ENCODE results near the gene MYH9.
"Not testable (repeated sequence)": the region's sequence is repeated elsewhere in the genome, so short reads cannot be mapped to it uniquely, and the experiment has no call there.

MYH9 gene

GRCh38 chr22:36261675-36262074 is 126.1 kb downstream of the MYH9 start:
- not testable (repeated sequence) for DNase-seq

GRCh38 chr22:36259615-36260300 is 128.0 kb downstream of the MYH9 start:
- DNase-seq = no peak

DNA sequence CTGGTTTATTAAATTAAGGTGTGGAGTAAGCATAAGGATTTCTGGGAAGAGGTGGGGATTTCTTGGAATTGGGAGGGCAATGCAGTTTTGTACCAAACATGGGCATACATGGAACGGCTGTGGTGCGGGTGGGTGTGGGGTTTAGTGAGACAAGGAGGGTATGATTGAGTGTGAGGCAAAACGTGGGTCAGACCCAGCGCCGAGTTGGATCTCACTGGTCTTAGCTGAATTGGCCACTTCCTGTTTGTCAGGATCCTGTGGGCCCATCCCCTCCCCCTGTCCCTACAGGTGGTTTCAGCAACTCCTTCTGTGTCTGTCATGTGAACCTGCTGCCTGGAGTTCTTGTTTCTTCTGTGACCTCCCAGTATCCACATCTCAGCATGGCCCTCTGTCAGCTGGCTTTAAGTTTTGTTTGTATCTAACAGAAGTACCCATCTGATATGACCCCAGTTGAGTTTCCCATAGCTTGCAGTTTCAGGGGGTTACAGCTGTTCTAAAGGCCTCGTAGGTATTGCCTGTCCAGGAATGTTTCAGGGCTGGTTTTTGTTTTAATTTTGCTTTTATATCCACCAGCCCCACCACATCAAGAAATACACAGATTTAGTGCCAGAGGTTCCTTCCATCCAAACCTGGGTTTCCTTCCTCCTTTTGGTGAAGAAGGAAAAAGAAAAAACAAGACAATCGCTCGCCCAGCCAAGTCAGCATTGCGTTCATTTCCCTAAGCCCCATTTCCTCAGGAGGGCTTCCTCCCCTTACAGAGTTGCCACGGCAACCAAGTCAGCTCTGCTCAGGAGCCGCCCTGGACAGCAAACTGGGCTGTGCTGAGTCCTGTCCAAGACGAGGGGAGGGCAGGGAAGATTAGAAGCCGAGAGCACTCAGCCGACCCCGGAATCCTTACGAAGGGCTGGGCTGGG is 128.8 kb downstream of the MYH9 start:
- peak; percentile 33 for DNase-seq

- DNase-seq = no peak
These were observed 129.7 kb downstream of the MYH9 start for GRCh38 chr22:36257948-36258670.

DNA sequence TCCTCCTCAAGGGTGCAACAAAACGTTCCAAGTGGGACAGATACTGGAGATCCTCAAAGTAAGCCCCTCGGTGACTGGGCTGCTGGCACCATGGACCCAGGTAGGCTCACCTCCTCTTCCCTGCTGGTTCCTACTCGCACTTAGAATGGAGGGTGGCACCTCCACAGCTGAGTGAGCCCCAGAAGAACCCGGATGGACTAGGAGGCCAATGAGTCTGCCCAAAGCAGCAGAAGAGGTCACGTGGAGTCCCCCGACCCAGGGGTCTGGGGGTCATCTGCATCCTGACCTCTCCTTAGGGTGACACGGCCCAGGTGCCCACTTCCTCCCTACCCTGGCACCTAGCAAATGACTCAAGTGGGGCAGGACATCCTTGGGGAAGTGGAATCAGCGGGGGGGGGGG is 130.5 kb downstream of the MYH9 start:
- DNase-seq = no peak

- no peak for DNase-seq
These were observed 131.3 kb downstream of the MYH9 start for GRCh38 chr22:36256478-36256877.

- DNase-seq = not testable (repeated sequence)
These were observed 132.2 kb downstream of the MYH9 start for GRCh38 chr22:36255572-36255971.

DNA sequence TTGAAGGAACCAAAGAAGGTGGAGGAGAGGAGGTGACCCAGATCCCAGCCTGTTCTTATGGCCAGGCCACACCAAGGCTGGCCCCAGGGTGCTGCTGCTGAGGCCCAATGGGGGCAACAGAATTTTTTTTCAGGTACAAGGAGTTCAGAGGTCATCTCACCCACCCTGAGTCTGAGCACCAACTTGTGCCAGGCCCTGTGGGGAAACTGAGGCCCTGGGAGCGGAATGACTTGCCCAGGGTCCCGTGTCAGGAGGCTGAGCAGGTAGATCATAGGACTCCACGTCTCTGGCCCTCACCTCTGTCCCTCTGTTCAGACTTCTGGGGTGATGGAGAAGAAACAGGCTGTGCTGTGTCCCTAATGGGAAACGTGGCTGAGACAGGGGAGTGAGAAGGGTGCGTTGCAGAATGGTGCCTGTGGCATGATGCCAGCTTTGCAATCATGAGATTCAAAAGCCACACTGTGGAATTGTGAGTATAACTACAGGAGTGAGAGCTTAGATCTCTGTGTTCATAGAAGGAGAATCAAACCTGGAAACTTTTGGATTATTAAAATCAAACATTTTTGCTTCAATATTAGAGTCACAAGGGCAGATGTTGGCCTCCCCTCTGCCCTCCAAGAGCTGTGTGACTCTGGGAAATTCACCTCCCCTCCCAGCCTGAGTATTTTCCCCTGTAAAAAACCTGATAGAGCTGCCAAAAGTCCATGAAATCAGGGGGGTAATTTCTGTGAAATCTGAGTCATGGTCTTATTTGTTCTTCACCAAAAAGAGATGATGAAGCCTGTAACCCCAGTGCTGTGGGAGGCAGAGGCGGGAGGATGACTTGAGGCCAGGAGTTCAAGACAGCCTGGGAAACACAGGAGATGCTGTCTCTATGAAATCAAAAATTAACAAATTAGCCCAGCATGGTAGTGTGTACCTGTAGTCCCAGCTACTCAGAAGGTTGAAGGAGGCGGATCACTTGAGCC is 134.0 kb downstream of the MYH9 start:
- DNase-seq = peak; percentile 69

- peak; percentile 57 for DNase-seq
These were observed 134.8 kb downstream of the MYH9 start, which contains the start of gene APOL1 for GRCh38 chr22:36252754-36253522. TSS of gene APOL1 (plus strand) at chr22:36253133. CDS start at chr22:36254956, 1,823 bp downstream.

DNA sequence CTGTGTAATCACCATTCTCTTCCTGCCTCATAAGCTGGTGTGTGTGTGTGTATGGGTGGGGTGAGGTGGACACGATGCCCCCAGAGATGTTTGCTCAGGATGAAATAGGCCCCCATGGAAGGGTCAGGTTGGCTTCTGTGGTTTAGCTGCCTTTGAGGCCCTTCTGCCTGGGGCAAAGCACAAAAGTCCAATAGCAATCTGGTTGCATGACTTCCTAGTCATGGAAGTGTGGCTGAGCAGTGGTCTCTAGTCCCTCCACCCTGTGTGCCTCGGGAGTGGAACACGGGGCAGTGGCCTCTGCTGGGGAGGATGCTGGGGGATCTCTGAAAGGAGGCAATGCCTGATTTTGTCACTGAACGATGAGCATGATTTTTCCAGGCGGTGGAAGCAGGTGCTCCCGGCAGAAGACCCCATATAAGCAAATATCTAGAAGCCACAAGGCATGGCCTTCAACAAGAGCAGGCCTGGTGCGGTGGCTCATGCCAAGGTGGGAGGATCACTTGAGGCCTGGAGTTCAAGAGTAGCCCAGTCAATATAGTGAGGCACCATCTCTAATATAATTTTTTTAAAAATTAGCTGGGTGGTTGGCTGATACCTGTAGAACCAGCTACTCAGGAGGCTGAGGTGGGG is 135.7 kb downstream of the MYH9 start:
- not testable (repeated sequence) for DNase-seq

DNA sequence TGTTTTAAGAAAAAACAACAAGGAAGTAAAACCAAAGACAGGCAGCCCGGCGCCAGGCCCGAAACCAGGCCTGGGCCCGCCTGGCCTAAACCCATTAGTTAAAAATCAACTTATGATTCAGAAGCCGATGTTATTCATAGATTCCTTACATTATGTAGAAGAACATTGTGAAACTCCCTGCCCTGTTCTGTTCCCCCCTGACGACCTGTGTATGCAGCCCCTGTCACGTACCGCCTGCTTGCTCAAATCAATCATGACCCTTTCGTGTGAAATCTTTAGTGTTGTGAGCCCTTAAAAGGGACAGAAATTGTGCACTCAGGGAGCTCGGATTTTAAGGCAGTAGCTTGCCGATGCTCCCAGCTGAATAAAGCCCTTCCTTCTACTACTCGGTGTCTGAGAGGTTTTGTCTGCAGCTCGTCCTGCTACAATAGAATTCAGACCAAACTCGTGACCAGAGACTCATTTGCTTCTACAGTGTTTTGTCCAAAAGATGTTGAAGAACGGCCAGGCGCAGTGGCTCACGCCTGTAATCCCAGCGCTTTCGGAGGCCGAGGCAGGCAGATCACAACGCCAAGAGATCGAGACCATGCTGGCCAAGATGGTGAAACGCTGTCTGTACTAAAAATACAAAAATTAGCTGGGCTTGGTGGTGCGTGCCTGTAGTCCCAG is 137.3 kb downstream of the MYH9 start:
- not testable (repeated sequence) for DNase-seq

DNA sequence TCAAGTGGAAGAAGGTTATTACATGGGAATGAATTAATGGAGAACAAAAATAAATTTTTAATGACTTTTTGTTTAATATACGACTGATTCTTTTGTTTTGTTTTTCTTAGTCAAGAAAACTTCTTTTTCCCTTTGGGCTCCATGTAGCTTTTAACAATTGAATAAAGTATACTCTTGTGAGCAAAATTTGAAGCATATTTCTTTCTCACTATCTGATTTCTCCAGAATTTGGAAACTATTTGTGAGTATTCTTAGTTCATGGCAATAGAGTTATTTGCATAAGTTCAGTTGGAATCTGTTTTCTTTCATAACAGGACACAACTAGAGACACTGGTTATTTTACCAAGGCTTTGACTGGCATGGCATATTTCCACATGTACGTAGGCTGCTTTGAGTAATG is 138.6 kb downstream of the MYH9 start:
- DNase-seq = no peak

GRCh38 chr22:36247955-36248354 is 139.8 kb downstream of the MYH9 start:
- DNase-seq = no peak

- no peak for DNase-seq
These were observed 141.0 kb downstream of the MYH9 start for GRCh38 chr22:36246718-36247117.

- DNase-seq = no peak
These were observed 141.9 kb downstream of the MYH9 start for GRCh38 chr22:36245805-36246356.

DNA sequence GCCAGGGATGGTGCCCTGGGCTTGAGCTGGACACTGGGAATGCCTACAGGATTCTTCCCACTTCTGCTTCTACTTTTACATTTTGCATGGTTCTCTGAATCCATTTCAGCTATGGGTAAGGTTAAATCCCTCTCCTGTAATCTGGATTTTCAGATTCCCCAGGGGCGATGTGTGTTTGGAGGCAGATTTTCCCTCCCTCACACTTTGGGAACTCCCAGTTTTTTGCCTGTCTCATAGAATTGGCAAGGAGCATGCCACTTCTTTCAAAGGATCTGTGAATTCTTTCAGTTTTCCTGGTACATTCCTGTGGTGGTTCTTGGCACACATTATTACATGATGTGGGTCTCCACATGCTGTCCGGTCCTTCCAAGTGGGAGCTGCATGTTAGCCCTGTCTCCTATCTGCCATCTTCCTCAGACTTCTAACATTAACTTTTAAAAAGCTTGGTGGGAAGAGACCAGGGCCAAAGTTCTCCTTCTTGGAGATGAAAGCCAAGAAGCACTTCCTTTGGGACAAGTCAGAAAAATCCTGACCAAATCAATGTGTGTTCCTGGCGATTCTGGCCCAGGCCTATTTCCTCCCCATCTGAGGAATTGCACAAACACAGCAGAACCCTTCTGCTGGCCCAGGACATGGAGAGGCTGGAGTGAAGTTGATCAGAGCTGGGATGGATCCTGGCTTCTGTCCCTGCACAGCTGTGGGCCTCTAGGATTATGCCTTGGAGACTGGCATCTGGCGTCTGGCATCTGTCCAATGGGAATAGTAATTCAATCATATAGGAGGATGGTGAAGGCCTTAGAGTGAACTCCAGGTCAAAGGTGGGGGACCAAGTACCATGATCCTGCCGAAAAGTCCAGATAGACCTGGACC is 143.0 kb downstream of the MYH9 start:
- DNase-seq = no peak

DNA sequence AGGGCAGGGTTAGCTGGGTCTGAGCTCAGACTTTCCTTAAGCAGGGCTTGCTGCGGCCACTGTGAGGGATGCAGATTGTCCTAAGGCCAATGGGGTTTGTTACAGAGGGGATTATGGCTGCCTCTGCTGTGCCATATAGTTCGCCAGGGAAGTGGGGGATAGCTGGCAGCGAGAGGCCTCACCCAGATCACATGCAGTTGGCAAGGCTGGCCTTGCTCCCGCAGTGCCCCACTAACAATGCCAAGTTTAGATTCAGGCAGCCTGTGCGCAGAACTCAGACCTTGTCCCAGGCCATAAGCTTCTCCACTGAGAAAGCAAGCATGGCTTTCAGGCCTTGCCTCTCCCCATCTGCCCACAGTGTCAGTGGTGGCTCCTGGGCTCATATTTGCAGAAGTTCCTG is 143.8 kb downstream of the MYH9 start:
- DNase-seq = no peak

- peak; percentile 84 for DNase-seq
These were observed 148.2 kb downstream of the MYH9 start, which contains the start of gene APOL2 for GRCh38 chr22:36239401-36240171. TSS of gene APOL2 (minus strand) at chr22:36239527. CDS start at chr22:36233162, 6,365 bp downstream.
